Measurements from ENCODE around the gene TBXT. TPM values are rescaled to one million over a fixed set of nuclear protein-coding genes. Genes with fewer than 3 reads are reported as not detected.
A peak's percentile ranks its signal among the peaks of the same experiment; 100 is the strongest.

TBXT gene
- total and polyA plus RNA-seq, 2 of the 13 experiments (the other 11 are each of a cell fraction or from before 2014, with no cell fraction given) = not detected

GRCh38 chr6:166169549-166170421, 2.1 kb upstream of the TBXT start (continued):
- TF ChIP-seq ARID4A (CRISPR knock-in tag; IDR thresholded peaks at IDR 0.05; ENCODE audit: borderline replicate concordance) = no peak
- no peak for TF ChIP-seq NFIB (CRISPR knock-in tag; IDR thresholded peaks at IDR 0.05; ENCODE audit: borderline replicate concordance)

DNA sequence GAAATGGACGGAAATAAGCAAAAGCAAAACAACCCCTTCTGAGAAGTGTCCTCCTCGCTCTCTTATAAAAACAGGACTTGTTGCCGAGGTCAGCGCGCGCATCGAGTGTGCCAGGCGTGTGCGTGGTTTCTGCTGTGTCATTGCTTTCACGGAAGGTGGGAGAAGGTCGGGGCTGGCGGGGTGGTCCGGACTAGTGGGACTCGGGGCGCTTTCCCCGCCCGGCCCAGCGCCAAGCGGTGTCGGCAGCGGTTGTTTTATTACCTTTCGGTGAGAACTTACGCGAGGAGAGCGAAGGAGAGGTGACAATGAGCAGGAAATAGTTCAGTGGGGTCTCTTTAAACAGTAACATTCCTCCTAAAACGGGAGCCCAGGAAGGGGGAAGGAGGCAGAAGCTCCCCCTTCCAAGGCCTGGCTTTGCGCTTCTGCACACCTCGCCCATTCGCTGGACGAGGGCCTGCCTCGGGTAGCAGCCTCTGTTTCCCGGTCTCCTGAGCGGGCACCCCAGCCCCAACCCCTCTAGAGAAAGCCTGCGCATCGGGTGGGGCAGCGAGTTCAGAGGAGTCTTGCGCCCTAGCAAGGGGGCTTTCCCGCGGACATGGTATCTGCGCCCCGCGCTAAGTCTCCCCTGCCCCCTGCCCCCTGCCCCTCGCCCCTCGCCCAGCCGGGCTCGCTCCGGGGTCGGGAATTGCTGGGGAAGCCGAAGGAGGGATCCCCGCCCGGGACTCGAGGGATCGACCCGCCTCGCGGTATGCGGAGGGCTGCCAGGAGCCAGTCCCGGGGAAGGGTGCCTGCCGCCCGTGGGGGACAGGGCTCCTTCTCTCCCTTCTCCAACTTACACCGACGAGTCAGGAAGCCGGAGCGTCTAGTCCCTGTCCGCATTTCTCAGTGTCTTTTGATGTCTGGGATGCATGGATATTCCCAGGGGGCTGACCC, 1.2 kb upstream of the TBXT start:
- Histone ChIP-seq H3K9ac (ENCODE audit: insufficient read depth, low read depth, low read length) (no peak overlapping the region), H3K36me3 (replicated peaks in 1 of 2; ENCODE audit: control insufficient read depth in 1 of 2, insufficient read depth in 2 of 2, low read length in 2 of 2) (no peaks in the 10 kb centered on the region), H3K27ac (ENCODE audit: extremely low read length, insufficient read depth, low read length) (no peak overlapping the region), H3K9me3 (ENCODE audit: low read length) (no peaks in the 10 kb centered on the region), H3K4me2 (ENCODE audit: low read depth, low read length) (no peak overlapping the region), H2AFZ (ENCODE audit: low read length) (no peak overlapping the region), H3K4me3 (replicated peaks in 1 of 3; ENCODE audit: insufficient read depth in 1 of 3, low read depth in 2 of 3, low read length in 3 of 3) (no peak overlapping the region), H4K20me1 (ENCODE audit: insufficient read depth, low read length) (no peaks in the 10 kb centered on the region), H3K27me3 (ENCODE audit: control insufficient read depth in 1 of 2, insufficient read depth in 2 of 2, low read length in 2 of 2) (peaks cover 25 to 90% of the 10 kb centered on the region in 2 experiments), H3K4me1 (ENCODE audit: insufficient read depth, low read length) (no peaks in the 10 kb centered on the region), H3K79me2 (ENCODE audit: insufficient read depth, low read length) (no peaks in the 10 kb centered on the region)
- intact Hi-C loops (cut with micrococcal nuclease; ENCODE audit: unreplicated experiment) (no loop called here), in situ Hi-C loops (cut with HindIII; ENCODE audit: extremely low pct_ligation_motif_present, low pct_unique_long_range_greater_than_20kb) (no loop called here)
- POLR2A ChIA-PET = no interaction called here
- CTCF ChIA-PET (ENCODE audit: low intra/inter-chr PET ratio, low total read pairs) = no interaction called here
- 56% methylated on average over 53 of the region's 65 CpGs for WGBS (ENCODE audit: low lambda C conversion rate)
- FAIRE-seq = no peak
- BruUV-seq (replicated peaks) = no TSS peak
- ATAC-seq = no peak
- DNase-seq (ENCODE audit: low spot score) = no peak
- no peak for TF ChIP-seq KDM6A (CRISPR knock-in tag; IDR thresholded peaks at IDR 0.05; ENCODE audit: low read depth)
- no peak for TF ChIP-seq ZNF329 (CRISPR knock-in tag; IDR thresholded peaks at IDR 0.05; ENCODE audit: low read depth)
- TF ChIP-seq NFE2L2 (IDR thresholded peaks at IDR 0.05; ENCODE audit: low read length) = peak; percentile 37; the same call in 1 of the 2 replicates
- no peak for TF ChIP-seq ZKSCAN8 (CRISPR knock-in tag; IDR thresholded peaks at IDR 0.05; ENCODE audit: borderline replicate concordance)
- TF ChIP-seq EZH2 (conservative IDR thresholded peaks at IDR 0.05; ENCODE audit: low read depth, low read length) = 0 out of 2 replicates have a peak, but pooled peaks have one; percentile 2
- TF ChIP-seq, protein P1, sequence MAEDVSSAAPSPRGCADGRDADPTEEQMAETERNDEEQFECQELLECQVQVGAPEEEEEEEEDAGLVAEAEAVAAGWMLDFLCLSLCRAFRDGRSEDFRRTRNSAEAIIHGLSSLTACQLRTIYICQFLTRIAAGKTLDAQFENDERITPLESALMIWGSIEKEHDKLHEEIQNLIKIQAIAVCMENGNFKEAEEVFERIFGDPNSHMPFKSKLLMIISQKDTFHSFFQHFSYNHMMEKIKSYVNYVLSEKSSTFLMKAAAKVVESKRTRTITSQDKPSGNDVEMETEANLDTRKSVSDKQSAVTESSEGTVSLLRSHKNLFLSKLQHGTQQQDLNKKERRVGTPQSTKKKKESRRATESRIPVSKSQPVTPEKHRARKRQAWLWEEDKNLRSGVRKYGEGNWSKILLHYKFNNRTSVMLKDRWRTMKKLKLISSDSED (CRISPR knock-in tag; IDR thresholded peaks at IDR 0.05) = no peak
- no peak for TF ChIP-seq XRCC5 (optimal IDR thresholded peaks at IDR 0.05; ENCODE audit: low read length)
- TF ChIP-seq, protein P2, sequence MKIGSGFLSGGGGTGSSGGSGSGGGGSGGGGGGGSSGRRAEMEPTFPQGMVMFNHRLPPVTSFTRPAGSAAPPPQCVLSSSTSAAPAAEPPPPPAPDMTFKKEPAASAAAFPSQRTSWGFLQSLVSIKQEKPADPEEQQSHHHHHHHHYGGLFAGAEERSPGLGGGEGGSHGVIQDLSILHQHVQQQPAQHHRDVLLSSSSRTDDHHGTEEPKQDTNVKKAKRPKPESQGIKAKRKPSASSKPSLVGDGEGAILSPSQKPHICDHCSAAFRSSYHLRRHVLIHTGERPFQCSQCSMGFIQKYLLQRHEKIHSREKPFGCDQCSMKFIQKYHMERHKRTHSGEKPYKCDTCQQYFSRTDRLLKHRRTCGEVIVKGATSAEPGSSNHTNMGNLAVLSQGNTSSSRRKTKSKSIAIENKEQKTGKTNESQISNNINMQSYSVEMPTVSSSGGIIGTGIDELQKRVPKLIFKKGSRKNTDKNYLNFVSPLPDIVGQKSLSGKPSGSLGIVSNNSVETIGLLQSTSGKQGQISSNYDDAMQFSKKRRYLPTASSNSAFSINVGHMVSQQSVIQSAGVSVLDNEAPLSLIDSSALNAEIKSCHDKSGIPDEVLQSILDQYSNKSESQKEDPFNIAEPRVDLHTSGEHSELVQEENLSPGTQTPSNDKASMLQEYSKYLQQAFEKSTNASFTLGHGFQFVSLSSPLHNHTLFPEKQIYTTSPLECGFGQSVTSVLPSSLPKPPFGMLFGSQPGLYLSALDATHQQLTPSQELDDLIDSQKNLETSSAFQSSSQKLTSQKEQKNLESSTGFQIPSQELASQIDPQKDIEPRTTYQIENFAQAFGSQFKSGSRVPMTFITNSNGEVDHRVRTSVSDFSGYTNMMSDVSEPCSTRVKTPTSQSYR (CRISPR knock-in tag; IDR thresholded peaks at IDR 0.05; ENCODE audit: borderline replicate concordance) = no peak
- TF ChIP-seq ZNF367 (CRISPR knock-in tag; IDR thresholded peaks at IDR 0.05; ENCODE audit: borderline replicate concordance) = no peak
- no peak for TF ChIP-seq JUND (CRISPR knock-in tag; IDR thresholded peaks at IDR 0.05)
